Stimulated activated CD4-positive, alpha-beta T cell treated with anti-CD3 and anti-CD28 coated beads, Interleukin-12 subunit alpha, Interleukin-12 subunit beta, amount 100 ng/mL, for 24 hours (primary cell): ENCODE measurements around the gene NFKB2.

ENCODE experiments used
- DNase-seq, 2 experiments: peaks; one replicate each; pipeline ENCODE4 v3.0.0-alpha.2; 2020; ENCODE audit warnings: low read depth in 2 of 2

The NFKB2 gene

GRCh38 chr10:102395400-102396316 lies at the start of gene NFKB2:
Gene NFKB2, plus strand, starts transcription at chr10:102395705. Its CDS starts 255 bp downstream, at chr10:102395960.
- DNase-seq: peak; percentile 79 to 87

DNA sequence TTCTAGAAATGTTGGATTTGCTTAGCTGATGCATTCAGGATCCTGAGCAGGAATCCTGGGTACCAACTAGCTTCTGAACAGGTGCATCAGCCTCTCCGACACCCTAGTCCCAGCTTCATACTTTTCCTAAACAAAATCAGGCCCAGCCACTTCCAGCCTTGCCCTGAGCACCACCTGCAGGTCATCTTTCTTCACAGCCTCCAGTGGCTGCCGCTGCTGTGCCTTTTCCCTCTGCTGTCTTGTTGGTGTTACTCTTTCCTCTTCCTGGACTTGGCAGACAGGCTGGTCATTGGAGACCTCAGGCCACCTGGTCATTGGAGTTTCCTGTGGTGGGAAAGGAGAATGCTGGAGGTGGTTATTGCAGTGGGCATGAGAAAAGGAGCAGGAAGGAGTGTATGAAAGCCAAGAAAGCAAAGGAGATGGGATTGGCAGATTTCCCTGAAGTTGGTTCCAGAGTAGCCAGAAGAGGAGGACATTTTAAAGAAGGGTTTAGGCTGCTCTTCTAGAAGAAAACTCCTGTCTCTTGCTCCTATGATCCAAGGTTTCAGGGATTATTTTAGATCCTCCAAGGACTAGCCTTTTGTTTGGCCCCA lies 48.2 kb upstream of the NFKB2 start:
- no peak for DNase-seq

DNA sequence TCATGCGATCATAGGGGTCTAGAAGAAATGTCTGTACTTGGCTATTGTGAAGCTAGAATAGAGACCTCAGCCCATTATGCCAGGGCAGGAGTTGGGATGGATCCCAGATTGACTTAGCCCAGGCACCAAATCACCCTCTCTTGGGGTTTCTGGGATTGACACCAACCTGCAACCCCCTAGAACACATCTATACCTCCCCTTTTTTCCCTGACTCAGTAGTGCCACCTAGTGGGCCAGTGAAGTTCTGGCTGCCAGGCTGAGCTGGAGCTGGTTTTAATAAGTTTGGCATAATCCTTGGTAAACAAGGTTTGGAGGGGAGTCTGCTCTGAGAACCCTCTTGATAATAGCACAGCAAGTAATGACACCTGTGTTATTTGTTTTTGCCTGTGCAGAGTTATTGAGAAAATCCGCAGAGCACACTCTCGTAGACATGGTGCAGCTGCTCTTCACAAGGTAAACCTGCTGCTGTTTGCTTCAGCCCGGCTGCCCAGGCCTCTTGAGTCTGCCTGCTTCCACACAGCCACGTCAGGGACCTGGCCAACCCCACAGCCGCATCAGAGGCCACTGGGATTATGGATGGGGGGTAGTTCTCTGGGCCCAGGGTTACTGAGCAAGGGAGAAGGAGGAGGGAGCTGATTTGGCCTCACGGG lies 43.3 kb upstream of the NFKB2 start:
- DNase-seq: peak; percentile 56 to 65

- no peak for DNase-seq
These were observed 41.1 kb upstream of the NFKB2 start for GRCh38 chr10:102354451-102354850.

- no peak for DNase-seq
These were observed 36.7 kb upstream of the NFKB2 start for GRCh38 chr10:102358712-102359382.

DNA sequence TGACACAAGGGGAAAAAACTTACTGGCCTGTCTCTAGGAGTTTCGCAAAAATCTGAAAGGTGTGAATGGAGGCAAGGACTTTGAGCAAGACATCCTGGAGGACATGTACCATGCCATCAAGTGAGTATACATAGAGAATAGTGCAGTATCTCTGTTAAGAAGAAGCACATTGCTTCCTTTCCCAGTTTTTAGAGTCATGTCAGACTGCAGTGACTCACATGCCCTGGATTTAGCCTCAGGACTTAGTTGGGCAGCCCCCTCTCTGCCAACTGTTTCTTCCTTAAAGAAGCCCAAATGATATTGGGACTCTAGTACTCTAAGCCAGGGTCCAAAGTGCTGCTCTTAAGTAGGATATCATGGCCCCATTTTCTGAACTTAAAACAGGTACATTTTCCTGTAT lies 28.1 kb upstream of the NFKB2 start:
- DNase-seq: no peak

GRCh38 chr10:102368077-102368476 lies 27.4 kb upstream of the NFKB2 start:
- DNase-seq: no peak

DNA sequence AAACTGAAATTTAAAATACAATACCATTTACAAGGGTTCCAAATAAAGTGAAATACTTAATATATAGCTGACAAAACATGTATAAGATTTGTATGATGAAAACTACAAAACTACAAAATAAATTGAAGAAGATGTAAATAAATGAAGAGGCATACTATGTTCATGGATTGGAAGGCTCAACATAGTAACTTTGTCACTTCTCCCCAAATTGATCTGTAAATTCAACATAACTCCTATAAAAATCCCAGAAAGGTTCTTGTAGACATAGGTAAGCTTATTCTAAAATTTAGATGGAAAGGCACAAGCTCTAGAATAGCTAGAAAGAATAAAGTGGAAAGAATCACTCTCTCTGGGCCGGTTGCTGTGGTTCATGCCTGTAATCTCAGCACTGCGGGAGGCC lies 24.2 kb upstream of the NFKB2 start:
- DNase-seq: no peak

DNA sequence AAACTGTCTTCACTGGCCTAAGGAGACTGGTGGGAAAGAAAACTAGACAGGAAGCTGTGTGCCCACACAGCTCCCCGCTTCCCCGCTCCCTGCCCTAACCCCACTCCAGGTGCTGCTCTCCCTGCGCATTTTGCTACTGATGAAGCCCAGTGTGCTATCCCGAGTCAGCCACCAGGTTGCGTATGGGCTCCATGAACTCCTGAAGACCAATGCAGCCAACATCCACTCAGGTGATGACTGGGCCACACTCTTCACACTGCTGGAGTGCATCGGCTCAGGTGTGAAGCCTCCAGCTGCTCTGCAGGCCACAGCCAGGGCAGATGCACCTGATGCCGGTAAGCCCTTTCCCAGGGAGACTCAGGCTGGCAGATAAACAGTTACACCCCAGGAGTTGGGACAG lies 20.3 kb upstream of the NFKB2 start:
- DNase-seq: no peak

- no peak for DNase-seq
These were observed 19.6 kb upstream of the NFKB2 start for GRCh38 chr10:102375867-102376266.

DNA sequence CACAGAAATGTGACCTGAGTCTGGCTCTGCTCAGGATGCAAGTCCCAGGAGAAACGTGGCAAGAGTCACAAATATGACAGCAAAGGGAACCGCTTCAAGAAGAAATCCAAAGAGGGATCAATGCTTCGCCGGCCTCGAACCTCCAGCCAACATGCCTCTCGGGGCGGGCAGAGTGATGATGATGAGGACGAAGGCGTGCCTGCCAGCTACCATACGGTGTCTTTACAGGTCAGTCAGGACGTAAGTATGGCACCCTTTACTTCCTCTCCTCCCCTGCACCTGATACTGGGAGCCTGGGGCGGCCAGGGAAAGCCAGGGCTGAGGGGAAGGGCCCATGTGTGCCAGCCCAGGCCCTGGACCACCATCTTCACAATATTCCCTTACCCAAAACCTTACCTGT lies 18.6 kb upstream of the NFKB2 start:
- DNase-seq: no peak

- no peak for DNase-seq
These were observed 16.1 kb upstream of the NFKB2 start for GRCh38 chr10:102379383-102379782.

GRCh38 chr10:102381983-102382382 lies 13.5 kb upstream of the NFKB2 start:
- DNase-seq: no peak

- no peak for DNase-seq
These were observed 12.6 kb upstream of the NFKB2 start for GRCh38 chr10:102382871-102383270.

DNA sequence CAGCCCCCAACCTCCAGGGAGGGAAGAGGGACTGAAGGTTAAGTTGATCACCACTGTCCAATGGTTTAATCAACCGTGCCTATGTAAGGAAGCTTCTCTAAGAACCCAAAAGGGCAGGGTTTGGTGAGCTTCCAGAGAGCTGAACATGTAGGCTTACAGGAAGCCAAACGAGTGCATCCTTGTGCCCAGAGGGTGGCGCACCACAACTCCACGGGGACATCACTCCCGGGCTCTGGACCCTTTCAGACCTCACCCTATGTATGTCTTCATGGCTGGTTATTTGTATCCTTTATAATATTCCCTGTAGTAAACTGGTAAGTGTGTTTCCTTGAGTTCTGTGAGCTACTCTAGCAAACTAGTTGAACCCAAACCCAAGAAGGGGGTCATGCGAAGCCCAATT lies 11.5 kb upstream of the NFKB2 start:
- no peak for DNase-seq

GRCh38 chr10:102384606-102385429 lies 10.7 kb upstream of the NFKB2 start:
- DNase-seq: no peak

GRCh38 chr10:102389894-102390293 lies 5.6 kb upstream of the NFKB2 start:
- no peak for DNase-seq

DNA sequence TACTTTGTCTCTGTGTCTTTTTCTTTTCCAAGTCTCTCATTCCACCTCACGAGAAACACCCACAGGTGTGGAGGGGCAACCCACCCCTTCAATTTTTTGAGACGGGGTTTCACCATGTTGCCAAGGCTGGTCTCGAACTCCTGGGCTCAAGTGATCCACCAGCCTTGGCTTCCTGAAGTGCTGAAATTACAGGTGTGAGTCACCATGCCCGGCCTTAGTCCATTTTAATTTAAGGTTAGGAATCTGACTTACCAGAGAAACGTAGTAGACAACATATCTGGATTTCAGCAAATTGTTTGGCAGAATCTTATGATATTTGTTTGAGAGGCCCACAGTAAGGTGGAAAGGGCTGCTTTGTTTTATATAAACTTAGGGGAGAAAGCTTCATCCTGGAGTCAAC lies 3.2 kb upstream of the NFKB2 start:
- no peak for DNase-seq

GRCh38 chr10:102393411-102394078 lies 2.0 kb upstream of the NFKB2 start:
- DNase-seq: no peak

DNA sequence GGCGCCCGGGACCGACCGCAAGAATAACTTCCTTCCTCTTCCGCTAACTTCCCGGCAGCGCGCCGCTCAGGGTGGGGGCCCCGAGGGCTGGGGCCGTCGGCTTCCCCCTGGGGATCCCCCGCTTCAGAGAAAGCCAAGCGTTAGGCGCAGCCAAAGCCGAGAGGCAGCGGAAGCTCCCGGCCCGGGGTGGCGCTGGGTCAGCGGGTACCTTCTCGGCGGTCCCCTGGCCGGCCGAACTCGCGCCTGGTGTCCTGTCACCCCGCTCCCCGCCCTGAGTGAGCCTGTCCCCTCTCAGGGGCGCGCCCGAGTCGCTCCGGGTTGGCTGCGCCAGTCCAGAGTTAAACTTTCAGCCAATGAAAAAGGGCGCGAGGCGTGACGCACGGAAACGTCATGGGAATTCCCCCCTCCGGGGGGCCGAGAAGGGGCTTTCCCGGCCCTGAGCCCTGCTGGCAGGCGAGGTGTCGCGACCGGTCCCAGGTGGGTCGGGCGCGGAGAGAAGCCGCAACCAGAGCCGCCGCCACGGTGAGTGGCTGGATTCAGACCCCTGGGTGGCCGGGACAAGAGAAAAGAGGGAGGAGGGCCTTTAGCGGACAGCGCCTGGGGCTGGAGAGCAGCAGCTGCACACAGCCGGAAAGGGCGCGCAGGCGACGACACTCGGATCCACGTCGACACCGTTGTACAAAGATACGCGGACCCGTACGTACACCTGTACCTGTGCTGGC lies 1.3 kb upstream of the NFKB2 start:
- DNase-seq: peak; percentile 98 to 99
